ENCODE data around the gene PRKN.

The PRKN gene

DNA sequence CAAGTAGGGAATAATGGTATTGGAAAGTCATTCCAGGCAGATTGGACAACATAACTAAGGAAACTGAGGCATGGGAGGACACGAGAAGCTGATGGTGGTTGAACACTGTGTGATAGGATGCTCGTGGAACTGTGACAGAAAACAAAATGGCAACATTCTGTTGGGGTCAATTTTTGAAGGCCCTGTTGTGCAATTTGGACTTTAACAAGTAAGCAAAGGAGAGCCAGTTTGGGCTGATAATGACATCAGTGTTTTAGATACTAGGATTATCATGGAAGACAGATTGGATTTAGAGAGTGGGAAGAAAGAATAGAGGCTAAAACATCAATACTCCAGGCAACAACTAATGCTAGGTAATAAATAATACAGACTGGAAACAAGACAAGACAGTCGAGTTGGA, 53.1 kb downstream of the PRKN start:
- DNase-seq (ENCODE audit: low spot score) = no peak

DNA sequence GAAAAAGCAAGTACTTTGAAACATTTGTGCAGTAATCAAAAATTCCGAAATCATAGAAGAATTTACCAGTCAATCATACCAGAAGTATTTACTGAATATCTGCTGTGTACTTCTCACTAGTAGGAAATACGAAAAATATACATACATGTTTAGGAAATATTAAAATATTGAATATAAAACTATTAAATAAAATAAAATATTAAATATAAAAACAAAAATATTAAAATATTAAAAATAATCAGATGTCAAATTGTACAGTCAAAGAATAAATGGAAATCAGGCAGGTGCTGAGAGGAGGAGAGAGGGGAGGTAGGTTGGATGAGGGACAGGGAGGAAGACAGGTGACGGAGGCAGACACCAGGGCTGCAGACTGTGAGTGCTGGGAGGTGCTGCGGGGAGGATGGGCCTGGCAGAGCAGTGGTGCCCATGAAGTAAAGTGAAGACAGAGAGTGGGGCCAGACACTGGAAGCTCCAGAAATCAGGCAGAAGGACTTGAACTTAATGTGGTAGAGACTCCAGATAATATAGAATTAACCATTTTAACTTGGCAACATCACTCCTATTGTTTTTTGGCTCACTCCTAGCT, 55.9 kb downstream of the PRKN start:
- DNase-seq (ENCODE audit: low spot score) = no peak

GRCh38 chr6:162670345-162670744, 57.2 kb downstream of the PRKN start:
- DNase-seq (ENCODE audit: low spot score) = no peak

DNA sequence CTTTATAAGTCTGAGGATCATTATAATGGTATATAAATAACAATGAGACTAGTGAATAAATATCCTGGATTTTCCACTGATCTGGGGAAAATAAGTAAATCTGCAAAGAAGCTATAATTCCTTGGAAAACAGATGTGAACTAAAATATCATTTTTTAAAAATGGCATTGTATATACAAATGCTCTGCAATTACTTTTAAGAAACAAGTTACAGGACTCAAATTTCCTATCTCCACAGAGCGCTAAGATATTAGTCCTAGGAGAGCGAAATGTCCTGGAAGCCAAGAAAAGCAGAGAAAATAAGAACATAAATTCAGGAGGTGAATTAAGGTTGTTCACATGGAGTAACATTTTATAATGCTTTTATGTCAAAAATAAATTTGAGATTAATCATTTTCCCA, 61.3 kb downstream of the PRKN start:
- DNase-seq (ENCODE audit: low spot score) = no peak

- DNase-seq (ENCODE audit: low spot score) = no peak
Observed at GRCh38 chr6:162653808-162654207, 73.8 kb downstream of the PRKN start.

GRCh38 chr6:162651505-162651904, 76.1 kb downstream of the PRKN start:
- no peak for DNase-seq (ENCODE audit: low spot score)

DNA sequence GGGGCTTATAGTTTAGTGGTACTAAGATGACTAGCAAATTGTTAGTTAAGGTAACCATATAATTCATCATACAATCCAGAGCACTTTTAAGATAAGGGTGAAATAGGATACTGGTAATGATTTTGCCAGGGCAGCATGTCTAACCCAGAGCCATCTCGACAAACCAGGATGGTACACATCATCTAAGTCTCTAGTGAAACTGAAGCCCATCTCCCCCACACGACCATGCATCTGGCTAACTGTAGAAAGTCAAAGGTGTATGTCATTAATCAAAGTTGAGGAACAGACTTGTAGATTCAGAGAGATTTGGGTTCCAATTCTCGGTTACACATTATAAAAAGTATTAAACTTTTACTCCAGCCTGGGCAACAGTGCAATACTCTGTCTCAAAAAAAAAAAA, 78.3 kb downstream of the PRKN start:
- DNase-seq (ENCODE audit: low spot score) = no peak

GRCh38 chr6:162644153-162644552, 83.4 kb downstream of the PRKN start:
- no peak for DNase-seq (ENCODE audit: low spot score)

DNA sequence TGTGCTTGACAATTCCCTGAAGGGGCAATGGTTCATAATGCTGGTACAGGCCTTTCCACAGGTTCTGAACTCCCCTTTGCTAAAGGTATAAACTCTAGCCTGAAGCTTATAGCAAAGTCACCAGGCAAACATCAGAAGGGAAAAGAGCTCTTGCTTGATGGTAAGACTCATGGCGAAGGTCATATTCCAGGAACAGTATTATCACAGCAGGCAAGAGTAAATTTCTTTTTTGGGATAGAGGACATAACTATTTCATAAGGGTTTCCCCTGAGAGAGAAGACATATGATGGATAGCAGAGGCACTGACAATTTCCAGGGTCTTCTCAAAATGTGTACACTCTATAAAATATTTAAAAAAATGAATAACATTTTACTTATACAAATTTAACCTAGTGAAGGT, 86.8 kb downstream of the PRKN start:
- no peak for DNase-seq (ENCODE audit: low spot score)

- DNase-seq (ENCODE audit: low spot score) = no peak
Observed at GRCh38 chr6:162639951-162640350, 87.6 kb downstream of the PRKN start.

DNA sequence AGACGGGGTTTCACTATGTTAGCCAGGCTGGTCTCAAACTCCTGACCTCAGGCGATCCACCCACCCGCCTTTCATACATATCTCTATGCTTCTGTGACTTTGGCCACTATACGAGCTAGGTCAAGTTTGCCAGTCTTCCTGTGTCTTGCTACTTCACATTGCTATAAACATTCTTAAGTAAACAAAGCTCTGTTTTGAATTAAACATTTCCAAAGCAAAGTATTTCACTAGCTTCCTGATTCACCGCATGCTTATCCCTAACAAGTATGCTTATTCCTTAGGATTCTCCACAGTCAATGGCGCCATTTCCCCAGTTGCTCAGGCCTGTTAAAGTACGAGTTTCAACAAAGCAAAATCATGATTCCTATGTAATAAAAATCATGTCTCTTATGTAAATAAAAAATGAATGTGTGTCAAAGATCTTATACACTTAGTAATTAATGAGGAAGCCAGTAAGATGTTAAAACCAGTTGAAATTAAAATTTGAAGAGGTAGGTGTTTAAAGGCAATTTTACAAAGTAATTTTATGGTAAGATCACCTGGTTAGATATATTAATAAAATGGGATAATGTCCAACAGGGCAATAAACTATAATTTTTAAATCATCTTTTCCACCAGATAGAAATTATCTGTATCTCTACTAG, 88.5 kb downstream of the PRKN start:
- DNase-seq (ENCODE audit: low spot score) = no peak

DNA sequence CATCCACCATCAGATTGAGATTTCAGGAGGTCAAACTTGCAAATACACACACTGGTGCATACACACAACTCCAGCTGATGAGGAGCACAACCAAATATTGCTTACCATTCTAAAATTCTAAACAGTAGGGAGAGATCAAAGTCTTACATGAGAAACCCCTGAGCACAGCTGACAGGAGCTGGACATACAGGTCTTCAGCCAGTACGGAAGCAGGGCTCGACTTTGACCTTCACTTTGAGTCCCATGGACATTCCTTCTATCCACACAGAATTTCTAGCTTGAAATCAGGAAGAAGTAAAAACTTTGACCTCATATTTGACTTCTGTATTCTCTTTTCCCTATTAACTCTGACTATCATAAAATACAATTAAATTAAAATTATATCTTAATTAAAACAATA, 90.2 kb downstream of the PRKN start:
- DNase-seq (ENCODE audit: low spot score) = no peak

DNA sequence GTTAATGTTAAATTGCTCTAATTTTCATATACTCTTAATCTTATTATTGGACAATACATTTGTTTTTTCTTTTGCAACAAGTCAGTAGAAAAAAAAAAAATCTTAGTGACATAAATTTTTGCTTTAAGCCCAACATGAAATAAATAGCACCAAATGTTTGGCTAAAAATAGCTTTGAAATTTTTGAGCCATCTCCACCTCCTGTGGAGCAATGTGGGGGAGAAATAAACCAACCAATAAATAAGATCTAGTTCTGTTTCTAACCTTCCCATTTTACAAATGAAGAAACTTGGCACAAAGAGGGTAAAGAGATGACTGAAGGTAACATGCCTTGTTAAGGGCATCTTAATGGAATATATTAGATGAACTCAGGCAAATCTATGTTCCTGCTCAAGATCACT, 91.4 kb downstream of the PRKN start:
- no peak for DNase-seq (ENCODE audit: low spot score)

DNA sequence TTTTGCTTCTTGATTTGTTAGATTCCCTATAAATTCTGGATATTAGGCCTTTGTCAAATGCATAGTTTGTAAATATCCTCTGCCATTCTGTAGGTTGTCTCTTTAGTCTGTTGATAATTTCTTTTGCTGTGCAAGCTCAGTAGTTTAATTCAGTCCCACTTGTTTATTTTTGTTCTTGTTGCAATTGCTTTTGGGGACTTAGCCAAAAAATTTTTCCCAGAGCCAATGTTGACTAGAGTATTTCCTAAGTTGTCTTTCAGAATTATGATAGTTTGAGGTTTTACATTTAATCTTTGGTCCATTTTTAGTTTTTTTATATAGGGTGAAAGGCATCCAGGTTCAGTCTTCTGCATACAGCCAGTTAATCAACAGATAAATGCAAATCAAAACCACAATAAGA, 96.0 kb downstream of the PRKN start:
- no peak for DNase-seq (ENCODE audit: low spot score)

GRCh38 chr6:162630069-162630468, 97.5 kb downstream of the PRKN start:
- no peak for DNase-seq (ENCODE audit: low spot score)

DNA sequence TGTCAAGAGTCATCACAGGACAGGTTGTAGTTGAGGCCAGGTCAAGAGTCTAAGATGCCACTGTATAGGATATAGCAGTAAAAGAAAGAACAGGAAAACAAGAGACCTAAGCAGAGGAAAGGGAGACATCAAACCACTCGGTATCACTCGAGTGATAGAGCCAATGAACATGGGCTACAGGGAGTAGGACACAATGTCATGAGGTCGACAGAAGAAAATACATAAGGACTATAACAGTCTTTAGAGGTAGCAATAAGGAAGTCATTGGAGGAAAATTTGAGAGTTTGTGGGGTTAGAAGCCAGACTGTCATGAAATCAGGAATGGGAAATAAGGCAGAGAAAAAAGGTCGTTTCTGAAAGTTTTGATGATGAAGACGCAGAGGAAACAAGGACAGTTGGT, 99.7 kb downstream of the PRKN start:
- no peak for DNase-seq (ENCODE audit: low spot score)

- DNase-seq (ENCODE audit: low spot score) = no peak
Observed at GRCh38 chr6:162627362-162627761, 100.2 kb downstream of the PRKN start.

- no peak for DNase-seq (ENCODE audit: low spot score)
Observed at GRCh38 chr6:162626869-162627268, 100.7 kb downstream of the PRKN start.

DNA sequence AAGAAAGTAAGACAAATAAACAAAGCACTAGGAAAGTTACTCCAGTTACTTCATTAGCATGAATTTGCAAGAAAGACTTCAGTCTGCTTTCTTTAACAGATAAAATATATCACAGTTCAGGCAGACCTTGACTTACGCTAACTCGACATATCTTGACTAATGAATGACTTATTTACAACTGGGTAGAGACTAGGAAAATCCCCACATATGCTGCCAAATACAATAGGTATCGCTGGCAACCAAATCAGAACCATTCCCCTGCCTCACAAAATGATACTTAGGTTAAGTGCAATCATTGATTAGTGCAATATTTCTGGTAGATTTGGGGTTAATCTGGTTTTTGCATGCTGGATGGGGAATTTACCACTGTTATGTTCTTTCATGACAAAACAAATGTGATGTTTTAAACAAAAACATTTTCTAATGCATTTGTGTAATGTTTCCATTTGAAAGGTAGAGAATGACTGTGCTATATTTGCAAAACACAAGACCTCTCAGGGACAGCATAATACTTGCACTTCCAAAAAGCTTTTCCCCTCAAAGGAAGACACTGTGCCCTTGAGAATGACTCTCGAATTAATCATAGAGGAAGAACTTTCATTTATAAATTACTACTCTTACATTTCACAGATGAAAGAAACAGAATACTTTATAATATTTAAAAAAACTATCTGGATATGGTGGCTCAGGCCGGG, 101.6 kb downstream of the PRKN start:
- no peak for DNase-seq (ENCODE audit: low spot score)

DNA sequence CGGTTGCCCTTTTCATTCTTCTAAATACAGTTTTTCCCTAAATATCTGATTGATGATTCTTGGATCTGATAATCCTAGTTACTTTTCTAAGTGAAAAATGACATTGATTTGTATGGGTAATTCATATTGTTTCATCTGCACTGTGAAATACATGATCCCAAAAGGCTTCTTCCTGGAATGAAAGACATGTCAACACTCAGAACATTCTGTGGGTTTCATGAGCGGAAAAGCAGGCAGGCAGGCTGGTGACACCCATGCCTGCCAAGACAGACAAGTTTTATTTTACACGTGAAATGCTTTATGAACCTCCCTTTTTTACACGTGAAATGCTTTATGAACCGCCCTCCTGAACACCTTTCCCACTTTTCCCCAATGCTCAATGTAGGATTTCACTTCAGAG, 105.0 kb downstream of the PRKN start:
- no peak for DNase-seq (ENCODE audit: low spot score)

GRCh38 chr6:162621246-162621645, 106.3 kb downstream of the PRKN start:
- DNase-seq (ENCODE audit: low spot score) = no peak

- DNase-seq (ENCODE audit: low spot score) = no peak
Observed at GRCh38 chr6:162620073-162620472, 107.5 kb downstream of the PRKN start.

GRCh38 chr6:162618448-162619002, 109.0 kb downstream of the PRKN start:
- no peak for DNase-seq (ENCODE audit: low spot score)
